Measurements from ENCODE around the gene BCL11B. TPM values are rescaled to one million over a fixed set of nuclear protein-coding genes. Genes with fewer than 3 reads are reported as not detected.

BCL11B gene
- polyA plus RNA-seq, 12 donors: 0.77 to 21.1 (median 1.4) TPM; not detected in 1

DNA sequence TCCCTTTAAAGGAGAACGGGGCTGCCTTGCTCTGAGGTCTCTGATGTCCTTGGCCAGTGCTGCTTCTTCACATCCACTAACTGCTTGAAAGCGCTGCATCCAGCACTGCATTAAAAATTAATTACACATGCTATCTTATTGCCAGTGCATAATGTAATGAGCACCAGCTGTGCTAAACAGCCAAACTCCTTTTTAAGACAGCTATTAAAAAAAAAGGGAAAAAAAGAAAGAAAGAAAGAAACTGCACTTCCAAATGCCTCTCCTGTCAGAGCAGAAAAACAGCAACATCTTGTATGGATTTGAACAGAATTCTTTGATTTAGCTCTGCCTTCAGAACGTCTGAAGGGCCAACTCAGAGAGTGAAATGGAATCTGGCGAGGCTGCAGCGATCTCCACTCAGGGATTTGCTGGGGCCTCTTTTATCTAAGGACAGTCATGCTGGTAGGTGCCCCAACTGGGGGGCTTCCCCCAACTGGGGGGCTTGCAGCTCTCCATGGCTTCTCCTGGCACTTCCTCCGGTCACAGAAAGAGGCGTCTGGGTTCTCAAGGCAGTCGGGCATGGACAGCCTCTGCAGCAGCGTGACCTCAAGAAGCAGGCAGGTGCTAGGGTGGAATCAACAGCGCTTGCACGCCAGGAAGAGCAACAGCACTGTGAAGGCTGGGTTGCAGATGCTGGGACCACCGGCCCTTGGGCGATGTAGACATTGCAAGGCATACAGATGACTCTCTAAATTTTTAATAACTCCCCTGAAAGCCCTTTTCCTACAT, 46.4 kb downstream of the BCL11B start:
- no peak for DNase-seq

DNA sequence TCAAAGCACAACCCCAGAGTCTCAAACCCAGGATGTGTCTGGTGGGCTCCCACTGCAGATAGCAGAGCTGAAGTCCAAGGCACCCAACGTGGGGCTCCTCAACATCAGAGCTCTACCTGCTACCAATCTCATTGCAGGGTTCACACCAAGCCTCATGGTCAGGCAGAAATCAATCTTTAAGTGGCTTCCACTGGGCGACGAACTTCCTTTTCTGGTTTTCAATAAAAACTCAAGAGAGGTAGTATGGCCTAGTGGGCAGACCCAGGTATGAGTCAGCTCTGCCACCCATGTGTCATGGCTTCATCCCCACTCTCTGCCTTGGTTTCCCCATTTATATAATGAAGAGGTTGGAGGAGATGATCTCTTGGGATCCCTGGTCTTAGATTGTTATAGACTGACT, 47.0 kb downstream of the BCL11B start:
- no peak for DNase-seq

DNA sequence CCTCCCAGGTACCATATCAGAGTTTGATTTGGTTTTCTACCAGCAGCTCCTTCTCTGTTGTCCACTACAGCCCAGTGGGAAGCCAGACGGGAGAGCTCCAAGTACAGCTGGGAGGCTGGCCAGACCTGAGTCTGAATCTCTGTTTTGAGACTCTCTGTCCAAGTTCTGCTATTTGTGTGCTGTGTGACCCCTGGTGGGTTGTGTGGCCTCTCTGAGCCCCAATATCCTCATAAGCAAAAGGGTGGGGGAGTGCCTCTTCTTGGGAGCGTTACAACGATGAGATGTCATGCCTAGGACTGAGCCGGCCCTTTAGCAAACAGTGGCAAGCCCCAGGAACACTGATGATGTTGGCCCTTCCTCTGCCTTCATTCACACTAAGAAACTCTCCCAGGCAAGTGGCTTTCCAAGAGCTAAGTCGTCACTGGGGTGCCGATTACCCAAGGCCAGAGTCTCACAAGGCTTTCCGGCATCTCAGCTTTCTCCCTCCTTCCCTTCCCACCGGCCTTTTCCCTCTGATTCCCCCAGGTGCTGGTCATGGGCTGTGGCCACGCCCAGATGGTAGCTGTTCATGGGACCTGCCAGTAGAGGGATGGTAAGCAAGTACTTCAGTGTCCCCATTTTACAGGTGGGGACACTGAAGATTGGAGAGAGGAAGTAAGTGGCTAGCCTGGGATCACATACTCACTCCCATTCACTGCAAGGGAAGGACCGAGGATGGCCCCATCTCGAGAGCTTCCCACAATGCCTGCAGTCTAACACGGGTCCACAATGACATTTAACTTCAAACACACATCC, 47.7 kb downstream of the BCL11B start:
- DNase-seq: no peak

DNA sequence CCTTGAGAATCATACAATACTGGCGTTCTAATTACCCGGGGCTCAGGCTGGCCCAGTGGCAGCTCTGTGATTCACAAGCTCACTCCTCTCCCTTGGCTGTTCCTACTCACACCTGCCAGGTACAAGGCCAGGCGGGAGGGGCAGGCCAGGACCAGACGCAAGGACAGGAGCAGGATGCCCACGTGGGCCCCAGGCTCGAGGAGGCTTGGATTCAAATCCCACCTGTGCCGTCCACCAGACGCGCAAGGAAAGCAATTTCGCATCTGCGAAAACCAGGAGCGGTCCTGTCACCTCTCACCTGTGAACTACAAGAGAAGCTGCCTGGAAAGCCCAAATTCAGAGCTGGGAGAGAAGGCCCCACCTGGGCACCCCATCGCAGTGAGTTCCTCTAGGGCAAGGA, 50.6 kb downstream of the BCL11B start:
- DNase-seq: no peak

DNA sequence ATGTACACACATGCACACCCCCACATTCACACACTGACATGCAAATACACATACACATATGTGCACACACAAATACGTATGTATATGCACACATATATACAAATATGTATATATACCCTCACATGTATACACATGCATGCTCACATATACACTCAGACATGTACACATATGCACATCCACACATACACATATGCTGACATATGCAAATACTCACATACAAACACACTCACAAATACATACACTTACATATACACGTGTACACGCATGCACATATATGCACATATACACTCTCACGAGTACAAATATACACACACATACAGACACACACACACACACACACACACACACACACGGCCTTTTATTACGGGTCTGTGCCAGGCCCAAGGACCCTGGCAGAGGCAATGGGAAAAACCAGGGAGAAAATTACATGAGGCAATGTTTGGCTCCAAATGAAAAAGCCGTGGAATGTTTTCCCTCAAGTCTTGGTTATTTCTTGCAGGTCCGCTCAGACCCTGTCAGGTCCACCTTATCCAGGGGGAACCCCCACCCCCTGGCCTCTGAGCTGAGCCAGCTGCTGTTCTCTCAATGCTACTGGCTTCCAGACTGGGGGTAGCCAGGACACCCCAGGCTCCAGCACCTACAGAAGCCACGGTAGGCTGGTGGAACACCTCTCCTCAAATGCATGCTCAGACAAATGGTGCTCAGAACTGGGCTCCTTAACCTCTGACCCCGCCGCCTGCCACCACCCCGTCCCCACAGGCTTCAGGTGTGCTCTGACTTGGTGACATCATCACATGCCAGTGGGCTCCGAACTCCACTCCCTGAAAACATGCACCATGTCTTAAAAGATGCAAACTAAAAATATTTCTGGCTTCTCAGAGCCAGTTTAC, 54.7 kb downstream of the BCL11B start:
- DNase-seq: no peak

DNA sequence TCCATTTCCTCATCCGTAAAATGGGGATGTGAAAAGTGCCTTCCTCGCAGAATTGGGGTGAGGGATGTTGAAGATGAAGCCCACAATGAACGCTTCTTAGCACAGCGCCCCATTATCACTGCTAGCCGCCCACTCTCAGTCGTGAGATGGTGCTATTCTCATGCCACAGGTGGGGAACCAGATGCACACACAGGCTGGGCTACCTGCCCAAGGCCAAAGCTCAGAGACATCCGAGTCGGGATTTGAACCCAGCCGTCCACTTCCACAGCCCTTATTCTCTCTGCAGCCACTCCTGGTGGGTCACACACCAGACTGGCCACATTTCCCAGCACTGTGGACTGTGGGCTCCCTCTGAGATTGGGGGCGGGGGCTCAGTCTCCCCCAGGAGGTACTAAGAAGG, 55.8 kb downstream of the BCL11B start:
- DNase-seq: no peak

DNA sequence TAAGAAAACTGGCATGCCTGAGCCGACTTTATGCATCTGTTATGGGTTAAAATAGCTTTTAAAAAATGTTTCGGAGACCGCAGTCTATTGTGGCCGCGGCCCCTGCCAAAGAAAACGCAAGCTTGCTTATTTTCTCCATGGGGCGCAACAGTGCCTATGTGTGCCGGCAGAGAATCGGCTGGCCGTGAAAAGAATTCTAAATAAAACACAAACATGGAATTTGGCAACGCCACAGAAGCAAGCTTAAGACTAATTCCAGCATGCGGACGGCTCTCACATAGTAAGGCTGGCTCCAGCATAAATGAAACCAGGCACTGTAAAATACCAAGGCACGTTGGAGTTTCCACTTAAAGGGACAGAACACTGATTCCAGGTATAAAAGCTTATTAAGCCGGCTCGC, 56.7 kb downstream of the BCL11B start:
- peak; percentile 46 for DNase-seq

DNA sequence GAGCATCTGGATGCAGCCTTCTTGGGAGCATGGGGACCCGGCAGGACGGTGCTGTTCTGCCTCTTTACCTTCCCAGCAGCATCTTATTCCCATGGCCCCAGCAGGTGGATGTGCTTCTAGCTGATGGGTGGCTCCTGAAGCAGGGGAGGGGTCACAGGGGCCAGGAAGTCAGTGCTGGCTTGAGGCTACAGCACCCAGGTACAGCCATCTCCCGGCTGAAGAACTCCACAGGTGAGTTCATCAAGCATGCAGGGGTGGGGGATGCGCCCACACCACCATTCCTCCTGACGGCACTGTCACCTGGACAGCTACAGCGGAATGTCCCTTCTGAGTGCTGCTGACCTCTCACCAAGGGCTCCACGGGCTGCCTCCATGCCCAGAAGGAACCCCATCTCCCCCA, 57.3 kb downstream of the BCL11B start:
- DNase-seq: no peak

DNA sequence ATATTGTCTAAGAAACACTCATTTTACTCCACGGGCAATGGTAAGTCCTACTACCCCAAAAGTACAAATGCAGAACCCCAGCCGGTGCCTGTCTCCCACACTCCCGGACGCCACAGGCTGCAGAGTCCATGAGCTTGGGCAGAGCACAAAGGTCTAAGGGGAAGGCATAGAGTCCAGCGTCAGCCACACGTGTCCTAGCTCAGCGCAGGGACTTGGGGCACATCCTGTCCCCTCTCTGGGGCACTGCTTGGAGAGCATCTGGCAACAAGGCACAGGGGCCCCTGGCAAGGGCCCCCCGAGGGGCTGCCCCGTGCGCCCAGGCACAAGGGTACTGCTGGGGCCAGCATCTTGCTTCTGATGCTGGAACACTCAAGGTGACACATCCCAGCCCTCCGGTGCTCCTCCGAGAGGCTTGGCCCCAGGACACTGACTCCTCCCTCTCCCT, 58.4 kb downstream of the BCL11B start:
- DNase-seq: no peak

DNA sequence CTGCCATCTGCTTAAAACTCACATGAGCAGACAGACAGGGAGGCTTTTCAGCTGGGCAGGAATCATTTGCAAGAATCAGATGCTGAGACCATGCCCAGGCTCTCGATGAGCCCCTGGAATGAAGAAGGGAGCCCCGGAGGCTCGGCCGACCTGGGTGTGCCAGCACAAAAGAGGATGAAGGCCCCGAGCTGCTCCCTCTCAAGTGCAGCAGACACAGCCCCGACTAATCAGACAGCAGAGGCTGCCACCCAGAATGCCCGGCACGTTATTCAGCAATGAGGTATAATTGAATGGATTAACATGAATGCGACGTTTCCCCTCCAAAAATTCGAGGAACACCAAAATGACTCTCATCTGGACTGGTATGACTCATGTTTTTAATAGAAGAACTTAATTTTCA, 58.9 kb downstream of the BCL11B start:
- DNase-seq: no peak

DNA sequence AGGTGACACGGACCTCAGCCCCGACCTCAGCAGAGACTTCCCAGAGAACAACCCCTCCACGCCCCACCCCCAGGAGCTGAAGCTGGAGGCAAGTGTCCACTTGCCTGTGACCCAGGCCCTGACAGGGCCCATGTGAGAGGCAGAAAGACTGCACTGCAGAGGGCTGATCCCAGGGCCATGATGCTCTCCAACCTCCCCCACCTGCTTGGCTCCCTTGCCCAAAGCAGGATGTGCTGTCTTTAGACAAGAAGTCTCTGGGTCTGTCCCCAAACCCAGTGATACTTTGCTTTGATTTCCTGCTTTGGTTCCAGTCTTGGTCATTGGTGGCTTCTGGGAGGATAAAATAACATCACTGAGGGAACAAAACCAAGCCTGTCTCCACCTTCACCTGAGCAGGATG, 59.4 kb downstream of the BCL11B start:
- no peak for DNase-seq

DNA sequence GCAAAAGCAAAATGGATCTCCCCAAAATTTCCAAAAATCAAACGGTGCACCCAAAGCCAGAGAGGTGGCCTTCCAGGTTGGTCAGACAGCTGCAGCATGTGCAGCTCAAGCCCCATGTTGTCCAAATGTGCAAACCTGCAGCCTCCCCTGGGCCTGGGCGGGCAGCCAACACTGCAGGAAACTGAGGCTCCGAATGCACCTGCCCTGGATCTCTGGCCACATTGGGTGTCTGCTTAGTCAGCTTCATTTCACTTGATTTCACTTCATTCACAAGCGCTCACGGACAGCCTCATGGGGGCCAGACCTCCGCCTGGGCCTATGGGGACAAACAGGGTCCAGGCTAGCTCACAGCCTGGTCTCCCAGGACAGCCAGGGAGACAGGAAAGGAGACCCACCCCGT, 59.8 kb downstream of the BCL11B start:
- DNase-seq: no peak

DNA sequence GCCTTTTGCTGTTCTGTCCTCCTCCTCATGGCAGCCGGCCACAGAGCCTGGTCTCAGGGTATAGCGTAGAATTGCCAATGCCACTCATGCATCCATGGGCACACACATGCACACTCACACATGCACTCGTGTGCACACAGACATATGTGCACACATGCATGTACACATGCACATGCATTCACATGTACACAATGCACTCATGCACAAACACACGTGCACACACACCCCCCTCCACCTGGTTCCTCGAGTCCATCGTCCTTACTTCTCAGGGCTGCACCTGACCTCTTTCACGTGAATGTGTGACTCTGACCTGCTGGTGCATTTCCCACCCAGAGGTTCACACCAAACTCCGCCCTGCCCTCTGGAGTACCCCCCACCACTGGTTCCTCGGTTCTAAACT, 60.6 kb downstream of the BCL11B start:
- DNase-seq: no peak

DNA sequence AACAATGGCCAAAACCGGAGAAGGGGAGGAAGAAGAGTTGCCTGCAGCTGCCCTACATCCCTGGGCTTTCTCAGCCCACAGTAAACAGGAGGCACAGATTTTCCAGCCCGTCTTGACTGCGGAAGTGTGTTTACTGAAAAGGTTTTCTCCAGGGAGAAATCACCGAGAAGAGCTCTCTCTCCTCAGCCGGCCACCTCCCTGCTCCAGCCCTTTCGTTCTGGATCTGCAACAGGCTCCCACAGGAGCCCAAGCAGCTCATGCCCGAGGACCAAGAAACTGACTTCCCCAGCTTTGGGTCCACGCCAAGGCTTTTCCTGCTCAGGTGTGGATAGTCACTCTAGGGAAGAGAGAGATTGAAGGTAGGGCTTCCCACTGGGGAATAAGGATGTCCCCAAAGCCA, 61.7 kb downstream of the BCL11B start:
- DNase-seq: no peak

DNA sequence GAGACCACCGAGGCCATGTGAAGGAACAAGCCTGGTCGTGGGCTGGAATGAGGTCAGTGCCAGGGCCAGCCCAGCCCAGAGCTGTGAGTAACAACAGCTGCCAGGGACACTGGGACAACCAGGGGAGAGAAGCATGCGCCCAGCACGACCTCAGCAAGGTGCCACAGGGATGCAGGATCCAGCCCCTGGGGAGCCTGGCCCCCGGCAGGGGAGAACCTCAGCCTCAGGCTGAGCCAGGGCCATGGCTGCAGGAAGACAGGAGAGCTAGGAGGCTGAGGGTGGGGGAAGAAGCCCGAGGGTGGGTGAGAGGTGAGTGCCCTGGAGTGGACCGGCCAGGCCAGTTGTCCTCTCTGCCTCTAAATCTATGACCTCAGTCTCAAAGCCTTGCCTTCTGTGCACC, 62.6 kb downstream of the BCL11B start:
- no peak for DNase-seq

DNA sequence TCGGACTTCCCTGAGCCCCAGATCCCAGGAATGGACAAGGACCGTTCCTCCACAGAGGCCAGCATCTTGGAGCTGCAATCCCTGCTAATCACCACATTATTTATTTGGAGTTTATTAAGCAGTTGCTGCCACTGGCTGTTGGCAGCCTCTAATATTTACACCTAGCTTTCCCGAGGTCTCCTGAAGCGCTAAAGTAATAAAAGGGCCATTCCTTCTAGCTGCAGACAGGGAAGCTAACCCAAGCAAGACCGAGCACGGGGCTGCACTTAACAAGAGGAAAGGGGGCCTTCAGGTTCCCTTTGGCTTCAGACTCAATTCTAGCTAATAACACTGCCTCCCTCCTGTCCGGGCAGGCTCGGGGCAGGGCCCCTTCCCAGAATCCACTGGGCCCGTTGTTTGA, 63.7 kb downstream of the BCL11B start:
- no peak for DNase-seq

DNA sequence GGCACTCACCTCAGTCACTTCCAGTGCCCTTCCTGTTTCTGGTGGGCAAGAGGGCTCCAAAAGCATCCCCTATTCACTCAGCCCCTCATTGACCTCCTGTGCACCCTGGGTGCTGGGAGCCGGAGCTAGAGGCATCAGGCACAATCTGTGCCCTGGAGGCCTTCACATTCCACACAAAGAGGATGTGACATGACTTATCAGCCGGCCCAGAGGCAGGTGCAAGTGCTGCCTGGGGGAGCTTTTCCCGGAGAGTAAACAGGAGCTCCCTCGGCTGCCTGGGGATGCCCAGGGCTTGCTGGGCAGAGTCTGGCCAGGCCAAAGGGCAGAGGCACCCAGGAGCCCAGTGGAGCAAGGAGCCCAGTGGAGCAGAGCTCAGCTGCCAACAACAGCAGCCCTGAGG, 64.5 kb downstream of the BCL11B start:
- no peak for DNase-seq

DNA sequence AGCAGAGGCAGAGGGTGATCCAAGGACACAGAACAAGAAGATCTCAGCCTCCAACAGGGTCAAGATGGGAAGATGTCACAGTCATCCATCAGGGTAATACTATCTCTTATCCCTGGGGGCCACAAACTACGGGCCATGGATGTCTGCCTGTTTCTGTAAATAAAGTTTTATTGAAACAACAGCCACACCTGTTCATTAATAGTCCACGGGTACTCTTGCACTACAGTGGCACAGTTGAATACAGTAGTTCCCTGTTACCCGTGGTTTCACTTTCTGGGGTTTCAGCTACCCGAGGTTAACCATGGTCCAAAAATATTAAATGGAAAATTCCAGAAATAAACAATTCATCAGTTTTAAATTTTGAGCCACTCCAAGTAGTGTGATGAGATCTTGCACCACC, 65.9 kb downstream of the BCL11B start:
- DNase-seq: no peak

DNA sequence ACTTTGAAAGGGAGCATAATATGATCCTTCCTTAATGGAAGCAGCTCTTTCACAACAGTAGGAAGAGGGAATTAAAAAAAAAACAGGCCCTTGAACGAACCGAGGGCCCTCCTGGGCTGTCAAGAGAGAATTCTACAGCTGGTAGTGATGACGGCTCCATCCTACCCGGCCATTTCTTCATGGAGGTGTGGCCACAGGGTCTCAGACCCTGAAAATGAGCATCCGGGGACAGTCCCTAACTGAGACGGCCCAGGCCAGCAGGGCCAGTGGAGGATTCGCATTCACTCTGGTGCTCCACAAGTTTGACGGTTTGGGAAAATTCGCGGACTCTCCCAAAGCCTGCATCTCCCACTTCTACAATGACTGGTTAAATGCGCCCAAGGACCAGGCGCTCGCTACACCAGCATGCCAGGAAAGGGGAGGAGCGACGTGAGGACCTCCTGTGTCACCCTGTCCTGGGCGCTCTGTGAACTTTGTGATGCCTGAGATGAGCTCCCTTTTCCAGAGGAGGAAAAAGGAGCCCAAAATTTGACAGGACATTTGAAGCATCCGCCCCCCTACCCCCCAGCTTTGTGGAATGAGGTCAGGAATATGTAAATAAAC, 66.8 kb downstream of the BCL11B start:
- DNase-seq: no peak

DNA sequence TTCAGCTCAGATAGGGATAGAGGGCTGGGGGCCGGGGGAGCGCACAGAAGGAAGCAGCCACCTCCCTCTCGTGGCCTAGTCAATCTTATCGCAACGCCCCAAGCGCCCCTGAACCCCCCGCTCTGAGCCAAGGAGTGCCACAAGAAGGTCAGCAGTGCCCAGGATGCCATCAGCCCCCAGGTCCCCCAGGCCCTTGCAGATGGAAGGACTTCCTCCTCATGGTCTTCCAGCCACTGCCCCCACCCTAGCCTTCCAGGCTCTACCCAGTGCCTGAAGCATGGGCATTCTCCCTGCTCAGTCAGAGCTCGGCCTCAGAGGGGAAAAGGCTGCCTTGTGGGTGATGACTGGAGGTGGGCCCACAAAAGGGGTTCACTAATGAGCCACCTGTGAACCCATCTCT, 68.2 kb downstream of the BCL11B start:
- DNase-seq: no peak

DNA sequence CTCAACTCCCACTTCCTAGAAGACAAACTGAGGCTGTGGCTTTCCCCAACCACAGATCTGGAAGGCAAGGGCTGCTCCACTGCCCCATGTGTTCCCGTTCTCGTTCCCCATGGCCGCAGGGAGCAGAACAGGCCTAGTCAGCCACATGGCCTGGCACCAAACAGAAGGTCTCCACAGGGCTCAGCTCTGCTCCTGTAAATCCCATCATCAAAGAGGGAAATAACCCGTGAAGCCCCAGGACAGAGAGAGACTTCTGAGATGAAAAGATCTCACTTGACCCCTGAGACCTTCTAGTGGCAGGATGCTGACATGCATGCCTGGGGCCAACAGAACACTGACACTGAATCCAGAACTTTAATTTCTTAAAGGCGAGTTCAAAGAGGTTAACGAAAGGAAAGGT, 68.9 kb downstream of the BCL11B start:
- no peak for DNase-seq

DNA sequence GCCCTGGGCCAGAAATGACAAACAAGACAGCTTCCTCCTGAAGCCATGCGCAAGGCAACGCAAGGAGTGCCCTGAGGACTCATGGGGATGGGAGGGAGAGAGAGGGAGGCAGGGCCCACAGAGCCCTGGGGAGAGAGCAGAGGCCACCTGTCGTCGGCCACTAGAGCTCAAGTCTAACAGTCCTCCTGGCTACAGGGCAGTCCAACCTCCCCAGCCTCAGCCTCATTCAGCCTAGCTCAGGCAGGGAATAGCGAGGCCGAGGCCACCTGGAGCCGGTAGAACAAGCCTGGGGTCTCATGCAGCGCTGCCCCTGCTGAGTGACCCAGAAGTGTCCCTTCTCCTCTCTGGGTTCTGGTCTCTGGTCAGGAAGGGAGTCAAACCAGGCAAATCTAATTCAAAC, 69.5 kb downstream of the BCL11B start:
- DNase-seq: no peak
